DND-41 (cell line): ENCODE results near the gene GABRP.

Experiments
- CTCF ChIP-seq: IDR thresholded peaks from 2 replicates; pipeline ENCODE4 v1.5.1; 2012; ENCODE audit warnings: borderline replicate concordance, low read length, moderate library complexity, mild to moderate bottlenecking; ENCODE audit not compliant: poor library complexity, severe bottlenecking; ENCODE audit errors: extremely low read depth
- EZH2 ChIP-seq: IDR thresholded peaks from 3 replicates; pipeline ENCODE4 v1.6.1; 2012; ENCODE audit warnings: borderline replicate concordance, low read depth, mild to moderate bottlenecking, moderate library complexity, low read length, inconsistent platforms; ENCODE audit not compliant: severe bottlenecking

- TF ChIP-seq CTCF (no peak), EZH2 (no peak)
Observed at GRCh38 chr5:170821257-170821800, 37.8 kb downstream of the GABRP start.
